GM12875 (cell line): ENCODE measurements around the gene TMED8.

Source experiments
- H3K4me3 ChIP-seq: one replicate; pipeline ENCODE4 v1.5.1; 2011; ENCODE audit warnings: low read depth, low read length, control low read depth
- CTCF ChIP-seq: IDR thresholded peaks from 2 replicates; pipeline ENCODE4 v1.5.1; 2011; ENCODE audit warnings: low read depth, mild to moderate bottlenecking, control low read depth, inconsistent platforms, low read length, moderate library complexity, borderline replicate concordance; ENCODE audit not compliant: insufficient read depth

TMED8 gene

GRCh38 chr14:77335576-77335975, 41.3 kb downstream of the TMED8 start:
- TF ChIP-seq CTCF, result no peak
- no peak overlapping the region for H3K4me3 ChIP-seq

- TF ChIP-seq CTCF, result no peak
- H3K4me3 ChIP-seq, result no peak overlapping the region
Measured at GRCh38 chr14:77329872-77330271, 47.0 kb downstream of the TMED8 start.

DNA sequence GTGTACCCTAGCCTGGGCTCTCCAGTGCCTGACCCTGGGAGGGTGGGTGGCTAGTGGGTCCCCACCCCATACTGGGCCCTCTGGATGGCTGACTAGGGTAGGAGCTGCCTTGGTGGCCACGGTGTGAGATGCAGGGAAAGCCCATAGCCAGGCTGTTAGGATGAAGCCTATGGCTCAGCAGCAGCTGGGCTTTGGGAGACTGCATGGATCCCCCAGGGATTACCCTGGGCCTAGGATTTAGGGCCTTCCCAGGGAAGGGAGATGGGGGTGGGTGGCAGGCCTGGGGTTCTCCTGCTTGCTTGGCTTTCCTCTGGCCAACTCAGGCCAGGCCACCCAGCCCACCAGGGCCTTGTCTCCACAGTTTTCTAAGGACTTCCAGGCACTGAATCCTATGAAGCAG, 49.8 kb downstream of the TMED8 start:
- no peak overlapping the region for H3K4me3 ChIP-seq
- TF ChIP-seq CTCF, result no peak

GRCh38 chr14:77325746-77326094, 51.2 kb downstream of the TMED8 start:
- no peak overlapping the region for H3K4me3 ChIP-seq
- no peak for TF ChIP-seq CTCF

DNA sequence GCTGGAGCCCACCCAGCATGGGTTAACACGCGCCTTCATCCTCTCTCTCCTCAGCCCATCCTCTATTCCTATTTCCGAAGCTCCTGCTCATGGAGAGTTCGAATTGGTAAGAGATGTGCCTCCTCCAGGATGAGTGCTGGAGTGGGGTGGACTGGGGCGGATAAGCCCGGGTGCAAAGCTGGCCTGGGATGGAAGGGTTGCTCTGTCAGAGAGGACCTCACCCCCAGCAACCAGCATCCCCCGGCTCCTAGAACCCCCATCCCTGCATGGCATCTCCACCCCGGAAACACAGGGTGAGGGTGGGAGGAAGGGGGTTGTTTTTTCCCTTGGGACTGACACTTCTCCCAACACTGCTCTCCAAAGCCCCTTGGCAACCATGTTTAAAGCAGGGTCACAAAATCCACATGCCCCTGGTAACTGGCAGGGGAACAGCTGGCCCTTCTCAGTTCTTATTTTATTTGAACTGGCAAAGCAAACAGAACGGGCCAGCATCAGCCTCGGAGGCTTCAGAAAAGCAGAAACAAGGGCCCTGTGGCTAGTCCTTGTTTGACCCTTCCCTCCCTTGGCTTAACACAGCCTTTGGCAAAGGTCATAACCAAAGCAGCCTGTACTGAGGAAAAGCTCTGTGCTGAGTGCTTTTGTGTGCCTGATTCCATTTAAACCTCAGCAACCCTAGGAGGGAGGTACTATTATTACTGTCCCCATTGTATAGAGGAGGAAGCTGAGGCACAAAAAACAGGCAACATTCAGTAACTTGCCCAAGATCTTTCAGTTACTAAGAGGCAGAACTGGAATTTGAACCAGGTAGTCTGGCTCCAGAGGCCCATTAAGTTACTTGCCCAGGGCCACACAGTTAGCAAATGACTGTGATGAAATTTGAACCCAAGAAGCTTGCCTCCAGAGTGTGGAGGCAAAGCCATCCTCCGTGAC, 51.8 kb downstream of the TMED8 start:
- H3K4me3 ChIP-seq, result no peak overlapping the region

GRCh38 chr14:77324289-77324688, 52.6 kb downstream of the TMED8 start:
- TF ChIP-seq CTCF, result no peak
- H3K4me3 ChIP-seq, result no peak overlapping the region

More for the DNA sequence above, 51.8 kb downstream of the TMED8 start:
- no peak for TF ChIP-seq CTCF

- no peak for TF ChIP-seq CTCF
Measured at GRCh38 chr14:77323571-77323970, 53.3 kb downstream of the TMED8 start.

More at GRCh38 chr14:77323571-77323970, 53.3 kb downstream of the TMED8 start:
- no peak overlapping the region for H3K4me3 ChIP-seq
